Fibroblast of mammary gland (primary cell): ENCODE measurements around the gene SIVA1.

Experiments used
- DNase-seq: peaks from one replicate; pipeline ENCODE4 v3.0.0-alpha.2; 2010; ENCODE audit warnings: low read depth
- H3K4me3 ChIP-seq: 2 replicates; pipeline ENCODE4 v1.5.1; 2011; ENCODE audit warnings: low read depth, mild to moderate bottlenecking, low read length, moderate library complexity; ENCODE audit not compliant: control insufficient read depth
- TF ChIP-seq, protein P1 (sequence below): conservative IDR thresholded peaks from 2 replicates; pipeline ENCODE4 v1.5.1; 2011; ENCODE audit warnings: low read depth, low read length, inconsistent platforms; ENCODE audit not compliant: control insufficient read depth, insufficient read depth

Gene SIVA1

GRCh38 chr14:104765517-104765916 is 12.6 kb downstream of the SIVA1 start:
- no peak for DNase-seq
- no peak overlapping the region for H3K4me3 ChIP-seq
- TF ChIP-seq, protein P1, sequence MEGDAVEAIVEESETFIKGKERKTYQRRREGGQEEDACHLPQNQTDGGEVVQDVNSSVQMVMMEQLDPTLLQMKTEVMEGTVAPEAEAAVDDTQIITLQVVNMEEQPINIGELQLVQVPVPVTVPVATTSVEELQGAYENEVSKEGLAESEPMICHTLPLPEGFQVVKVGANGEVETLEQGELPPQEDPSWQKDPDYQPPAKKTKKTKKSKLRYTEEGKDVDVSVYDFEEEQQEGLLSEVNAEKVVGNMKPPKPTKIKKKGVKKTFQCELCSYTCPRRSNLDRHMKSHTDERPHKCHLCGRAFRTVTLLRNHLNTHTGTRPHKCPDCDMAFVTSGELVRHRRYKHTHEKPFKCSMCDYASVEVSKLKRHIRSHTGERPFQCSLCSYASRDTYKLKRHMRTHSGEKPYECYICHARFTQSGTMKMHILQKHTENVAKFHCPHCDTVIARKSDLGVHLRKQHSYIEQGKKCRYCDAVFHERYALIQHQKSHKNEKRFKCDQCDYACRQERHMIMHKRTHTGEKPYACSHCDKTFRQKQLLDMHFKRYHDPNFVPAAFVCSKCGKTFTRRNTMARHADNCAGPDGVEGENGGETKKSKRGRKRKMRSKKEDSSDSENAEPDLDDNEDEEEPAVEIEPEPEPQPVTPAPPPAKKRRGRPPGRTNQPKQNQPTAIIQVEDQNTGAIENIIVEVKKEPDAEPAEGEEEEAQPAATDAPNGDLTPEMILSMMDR, result no peak

DNA sequence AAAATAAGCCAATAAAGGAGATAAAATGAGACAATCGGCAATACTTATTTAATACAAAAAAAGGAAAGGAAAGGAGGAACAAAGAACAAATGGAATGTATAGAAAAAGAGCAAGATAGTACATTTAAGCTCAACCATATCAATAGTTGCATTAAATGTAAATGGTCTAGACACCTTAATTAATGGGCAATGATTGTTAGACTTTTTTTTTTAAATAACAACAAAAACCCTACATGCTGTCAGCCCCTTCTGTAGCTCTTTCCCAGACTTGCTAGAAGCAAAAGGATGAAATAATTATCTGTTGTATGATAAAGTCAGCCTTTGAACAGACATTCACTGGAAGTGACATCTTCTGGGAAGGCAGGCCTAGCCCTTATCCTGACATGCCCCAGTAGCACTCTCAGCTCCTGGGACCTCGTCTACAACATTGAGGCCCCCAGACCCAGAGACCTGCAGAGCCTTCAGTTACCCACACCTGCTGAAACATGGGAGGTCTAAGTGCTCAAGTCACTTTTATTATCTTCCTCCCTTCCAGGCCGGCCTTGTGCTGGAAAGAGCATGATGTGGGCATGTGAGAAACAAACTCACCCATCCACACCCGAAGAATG is 13.4 kb downstream of the SIVA1 start:
- DNase-seq, result no peak
- TF ChIP-seq, protein P1, result no peak
- no peak overlapping the region for H3K4me3 ChIP-seq

DNA sequence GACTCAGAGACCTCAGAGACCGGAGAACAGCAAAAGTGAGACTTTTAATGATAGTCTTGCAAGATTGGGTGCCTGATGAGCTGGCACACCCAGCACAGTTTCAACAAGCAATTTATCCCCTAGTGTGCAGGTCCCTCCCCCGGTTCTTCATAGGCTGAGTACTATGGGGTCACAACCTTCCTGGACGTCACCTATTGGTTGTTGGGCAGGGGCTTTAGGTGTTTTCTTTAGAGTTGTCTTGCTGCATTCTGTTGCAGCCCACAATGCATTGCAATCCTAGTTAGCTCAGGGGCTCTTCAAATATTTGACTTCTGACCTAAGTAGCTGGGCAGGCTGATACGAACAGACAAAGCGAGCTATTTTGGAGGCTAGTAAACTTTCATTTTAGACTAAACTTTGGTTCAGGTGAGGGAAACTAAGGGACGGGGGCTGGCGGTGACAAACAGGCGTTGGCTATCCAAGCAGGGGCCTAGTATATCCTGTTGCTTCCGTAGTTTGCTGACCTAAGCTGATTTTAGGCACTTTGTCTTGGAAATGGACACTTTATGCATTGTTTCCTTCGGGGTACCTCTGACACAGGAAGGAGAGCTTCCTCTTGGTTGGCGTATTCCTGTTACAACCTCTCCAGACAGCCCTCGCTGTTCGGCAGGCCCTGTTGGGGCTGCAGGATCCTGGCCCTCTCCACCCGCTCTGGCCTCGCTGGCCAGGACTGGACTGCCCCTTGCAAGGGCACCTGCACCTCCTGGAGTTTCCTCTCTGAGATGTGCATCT is 14.1 kb downstream of the SIVA1 start:
- TF ChIP-seq, protein P1, result no peak
- no peak for DNase-seq
- no peak overlapping the region for H3K4me3 ChIP-seq

- no peak for DNase-seq
- no peak overlapping the region for H3K4me3 ChIP-seq
- TF ChIP-seq, protein P1, result no peak
Measured at GRCh38 chr14:104767634-104767918, 14.6 kb downstream of the SIVA1 start.

DNA sequence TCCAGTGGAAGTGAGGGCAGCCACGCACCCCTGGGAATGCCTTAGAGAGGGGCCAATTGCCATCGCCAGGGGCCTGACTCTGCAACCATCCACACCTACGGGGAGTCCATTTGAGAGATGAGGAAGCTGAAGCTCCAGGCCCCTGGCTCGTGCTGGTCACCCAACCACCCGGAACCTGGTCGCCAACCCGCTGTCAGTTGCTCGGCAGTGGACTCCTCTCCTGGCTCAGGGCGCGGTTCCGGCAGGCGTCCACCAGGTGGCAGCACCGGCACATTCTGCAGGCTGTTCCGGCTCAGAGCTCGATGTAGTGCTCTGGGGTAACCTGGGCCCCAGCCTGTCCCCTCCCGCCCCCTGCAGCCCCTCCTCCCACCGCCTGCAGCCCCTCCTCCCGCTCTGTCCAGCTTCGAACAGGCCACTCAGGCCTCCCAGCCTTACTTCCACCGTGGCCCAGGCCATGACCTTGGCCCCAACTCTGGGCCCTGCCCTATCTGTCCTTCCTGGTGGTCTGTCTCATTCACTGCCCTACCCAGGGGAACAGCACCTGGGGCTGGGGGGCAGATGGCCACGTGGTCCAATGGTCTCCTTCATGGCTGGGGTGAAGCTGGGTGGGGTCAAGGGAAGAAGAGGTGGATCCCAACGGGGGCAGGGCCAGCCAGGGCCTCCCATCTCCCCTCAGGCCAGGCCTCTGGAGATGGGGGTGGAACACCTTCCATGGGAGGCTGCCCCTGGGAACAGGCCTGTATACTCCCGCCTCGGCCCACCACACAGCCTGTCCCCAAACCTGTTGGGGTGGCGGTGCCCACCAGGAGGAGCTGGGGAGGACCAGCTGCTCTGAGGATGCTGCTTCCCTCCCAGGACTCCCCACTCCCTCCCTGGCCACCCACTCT is 15.7 kb downstream of the SIVA1 start:
- peak; percentile 71 for DNase-seq
- TF ChIP-seq, protein P1, result peak; percentile 74

GRCh38 chr14:104769324-104770071 is 16.6 kb downstream of the SIVA1 start:
- TF ChIP-seq, protein P1, result no peak
- no peak for DNase-seq
- H3K4me3 ChIP-seq, result no peak overlapping the region

More for the DNA sequence above, 15.7 kb downstream of the SIVA1 start:
- H3K4me3 ChIP-seq, result no peak overlapping the region
